NCI-H2227 (cell line): ENCODE results near the gene CCDC158.
"Not testable (repeated sequence)": the region's sequence is repeated elsewhere in the genome, so short reads cannot be mapped to it uniquely, and the experiment has no call there.

ENCODE experiments used
- DNase-seq: peaks from one replicate; lab custom pipeline; 2025; ENCODE audit not compliant: unreplicated experiment; lab: John Stamatoyannopoulos, UW

CCDC158 gene

GRCh38 chr4:76430519-76431388 lies 9.8 kb upstream of the CCDC158 start:
- peak; percentile 19 for DNase-seq

GRCh38 chr4:76429636-76430035 lies 8.7 kb upstream of the CCDC158 start:
- DNase-seq = no peak

- DNase-seq = peak; percentile 2
These were observed 5.3 kb upstream of the CCDC158 start for GRCh38 chr4:76426272-76426671.

- DNase-seq = not testable (repeated sequence)
These were observed 2.2 kb upstream of the CCDC158 start for GRCh38 chr4:76423159-76423558.

GRCh38 chr4:76420188-76420761 lies 666 bp downstream of the CCDC158 start:
- DNase-seq = peak; percentile 15

- DNase-seq = no peak
These were observed 10.3 kb downstream of the CCDC158 start for GRCh38 chr4:76410636-76411035.

- no peak for DNase-seq
These were observed 13.4 kb downstream of the CCDC158 start for GRCh38 chr4:76407440-76408119.

- DNase-seq = no peak
These were observed 14.9 kb downstream of the CCDC158 start for GRCh38 chr4:76406081-76406480.

GRCh38 chr4:76401654-76402053 lies 19.3 kb downstream of the CCDC158 start:
- DNase-seq = no peak

GRCh38 chr4:76388160-76388908 lies 32.6 kb downstream of the CCDC158 start:
- DNase-seq = no peak

GRCh38 chr4:76386566-76387305 lies 34.2 kb downstream of the CCDC158 start:
- DNase-seq = no peak

- no peak for DNase-seq
These were observed 35.0 kb downstream of the CCDC158 start for GRCh38 chr4:76385974-76386373.

GRCh38 chr4:76384052-76384451 lies 36.9 kb downstream of the CCDC158 start:
- no peak for DNase-seq

- no peak for DNase-seq
These were observed 37.9 kb downstream of the CCDC158 start for GRCh38 chr4:76383001-76383400.

- DNase-seq = no peak
These were observed 39.0 kb downstream of the CCDC158 start for GRCh38 chr4:76381986-76382385.

- DNase-seq = no peak
These were observed 40.4 kb downstream of the CCDC158 start for GRCh38 chr4:76380561-76380960.

GRCh38 chr4:76377911-76378310 lies 43.0 kb downstream of the CCDC158 start:
- peak; percentile 11 for DNase-seq

GRCh38 chr4:76377481-76377901 lies 43.5 kb downstream of the CCDC158 start:
- DNase-seq = no peak

- no peak for DNase-seq
These were observed 44.4 kb downstream of the CCDC158 start for GRCh38 chr4:76376534-76376933.

GRCh38 chr4:76375703-76376102 lies 45.2 kb downstream of the CCDC158 start:
- DNase-seq = no peak

GRCh38 chr4:76374798-76375197 lies 46.1 kb downstream of the CCDC158 start:
- DNase-seq = no peak
